Uterus (tissue), 4 donors: Measurements from ENCODE around the gene LITAF. TPM values are rescaled to one million over a fixed set of nuclear protein-coding genes. Genes with fewer than 3 reads are reported as not detected.
"Not testable (repeated sequence)": the region's sequence is repeated elsewhere in the genome, so short reads cannot be mapped to it uniquely, and the experiment has no call there.

Source experiments
- DNase-seq, 2 donors: peaks; one replicate each; pipeline ENCODE4 v3.0.0-alpha.2; 2019 to 2020
- H3K27ac ChIP-seq, 2 donors: fragments of 200-600 bp; sonication (generic); 1 replicate in 1 of 2; 2 replicates in 1 of 2; pipeline ENCODE4 v1.5.1; 2016 to 2018
- H3K27me3 ChIP-seq, 2 donors: fragments of 200-600 bp; sonication (generic); one replicate each; pipeline ENCODE4 v1.5.1; 2018 to 2019; ENCODE audit warnings: control low read depth in 1 of 2
- H3K36me3 ChIP-seq, 2 donors: fragments of 200-600 bp; sonication (generic); one replicate each; pipeline ENCODE4 v1.5.1; 2019; ENCODE audit warnings: control low read depth in 1 of 2
- H3K4me1 ChIP-seq, 2 donors: fragments of 200-600 bp; sonication (generic); one replicate each; pipeline ENCODE4 v1.5.1; 2018 to 2019; ENCODE audit warnings: control low read depth in 1 of 2
- H3K4me3 ChIP-seq, 2 donors: fragments of 200-600 bp; sonication (generic); 1 replicate in 1 of 2; 2 replicates in 1 of 2; pipeline ENCODE4 v1.5.1; 2018 to 2019; ENCODE audit warnings: mild to moderate bottlenecking in 1 of 2
- H3K9me3 ChIP-seq, 2 donors: fragments of 200-600 bp; sonication (generic); one replicate each; pipeline ENCODE4 v1.5.1; 2019; ENCODE audit warnings: control low read depth in 1 of 2
- POLR2A ChIP-seq, 2 donors: fragments of 450-650 bp; IDR thresholded peaks; one replicate each; pipeline ENCODE4 v1.6.1; 2016; ENCODE audit warnings: antibody characterized with exemption in 2 of 2, mild to moderate bottlenecking in 1 of 2, moderate library complexity in 1 of 2
- intact Hi-C: fragments of 100-400 bp; cut with DNase I; formaldehyde crosslinking; loops from one replicate; pipeline ENCODE4 v1.15.1; 2023; ENCODE audit warnings: low total_unique reads
- total RNA-seq, 4 donors: library from RNA; depleted of rRNA in 3 of 4; stranded (reverse); fragments of >200 nt in 3 of 4; gene quantifications; one replicate each; pipeline versions ENCODE4 v1.1.0 to v1.2.4, GENCODE V29; 2014 to 2023
- TF ChIP-seq, protein P1 (sequence below), 4 experiments: fragments of 200-600 bp in 2 of 4; fragments of 450-650 bp in 2 of 4; sonication (generic) in 2 of 4; IDR thresholded peaks; one replicate each; pipeline ENCODE4 v1.5.1; 2016 to 2019; ENCODE audit warnings: antibody characterized with exemption in 4 of 4, mild to moderate bottlenecking in 2 of 4, moderate library complexity in 1 of 4
- donor health status: DM: yes; HTN: yes; CAD: no.

LITAF gene
- total RNA-seq, 4 donors from 2014 or later: 46.9 to 163 (median 73.2) TPM

DNA sequence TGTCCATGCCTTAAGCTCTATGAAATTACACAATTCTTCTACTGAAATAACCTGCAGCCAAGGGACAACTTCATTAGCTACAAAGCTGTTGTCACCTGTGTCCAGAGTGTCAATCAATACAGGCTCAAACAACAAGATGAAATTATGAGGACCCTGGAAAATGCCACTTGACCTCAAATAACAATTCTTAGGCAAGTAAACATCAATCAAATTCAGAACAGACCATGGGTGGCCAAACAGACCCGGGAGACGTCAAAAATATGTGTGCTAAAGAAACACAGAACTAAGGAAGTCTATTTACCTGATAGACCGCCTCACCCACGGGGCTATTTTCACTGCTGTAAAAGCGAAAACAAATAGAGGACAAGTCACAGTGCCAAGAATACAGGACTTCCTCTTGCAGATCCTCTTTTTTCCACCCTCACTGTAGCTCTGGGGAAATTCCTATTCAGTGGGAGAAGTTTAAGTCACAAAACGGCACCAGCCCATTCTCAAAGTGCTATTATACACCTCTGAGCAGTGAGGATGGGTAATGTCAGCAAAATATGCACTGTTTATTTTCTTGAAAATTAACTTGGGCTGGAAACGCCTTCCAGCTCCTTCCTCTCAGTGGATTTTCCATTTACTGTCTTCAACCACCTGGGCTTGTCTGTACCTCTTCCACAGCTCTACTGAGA, 2.7 kb downstream of the LITAF start:
- no peaks in the 10 kb centered on the region for H3K9me3 ChIP-seq
- no peak for DNase-seq
- peak overlapping the region; percentile 71 to 97 for H3K27ac ChIP-seq
- intact Hi-C loops: no loop called here
- TF ChIP-seq, protein P1, sequence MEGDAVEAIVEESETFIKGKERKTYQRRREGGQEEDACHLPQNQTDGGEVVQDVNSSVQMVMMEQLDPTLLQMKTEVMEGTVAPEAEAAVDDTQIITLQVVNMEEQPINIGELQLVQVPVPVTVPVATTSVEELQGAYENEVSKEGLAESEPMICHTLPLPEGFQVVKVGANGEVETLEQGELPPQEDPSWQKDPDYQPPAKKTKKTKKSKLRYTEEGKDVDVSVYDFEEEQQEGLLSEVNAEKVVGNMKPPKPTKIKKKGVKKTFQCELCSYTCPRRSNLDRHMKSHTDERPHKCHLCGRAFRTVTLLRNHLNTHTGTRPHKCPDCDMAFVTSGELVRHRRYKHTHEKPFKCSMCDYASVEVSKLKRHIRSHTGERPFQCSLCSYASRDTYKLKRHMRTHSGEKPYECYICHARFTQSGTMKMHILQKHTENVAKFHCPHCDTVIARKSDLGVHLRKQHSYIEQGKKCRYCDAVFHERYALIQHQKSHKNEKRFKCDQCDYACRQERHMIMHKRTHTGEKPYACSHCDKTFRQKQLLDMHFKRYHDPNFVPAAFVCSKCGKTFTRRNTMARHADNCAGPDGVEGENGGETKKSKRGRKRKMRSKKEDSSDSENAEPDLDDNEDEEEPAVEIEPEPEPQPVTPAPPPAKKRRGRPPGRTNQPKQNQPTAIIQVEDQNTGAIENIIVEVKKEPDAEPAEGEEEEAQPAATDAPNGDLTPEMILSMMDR (IDR thresholded peaks at IDR 0.05): no peak
- no peak for TF ChIP-seq POLR2A (IDR thresholded peaks at IDR 0.05)
- no peaks in the 10 kb centered on the region for H3K27me3 ChIP-seq
- no peaks in the 10 kb centered on the region for H3K4me1 ChIP-seq
- H3K4me3 ChIP-seq: peak overlapping the region in 1 of 2 donors; percentile 5
- H3K36me3 ChIP-seq: no peaks in the 10 kb centered on the region

DNA sequence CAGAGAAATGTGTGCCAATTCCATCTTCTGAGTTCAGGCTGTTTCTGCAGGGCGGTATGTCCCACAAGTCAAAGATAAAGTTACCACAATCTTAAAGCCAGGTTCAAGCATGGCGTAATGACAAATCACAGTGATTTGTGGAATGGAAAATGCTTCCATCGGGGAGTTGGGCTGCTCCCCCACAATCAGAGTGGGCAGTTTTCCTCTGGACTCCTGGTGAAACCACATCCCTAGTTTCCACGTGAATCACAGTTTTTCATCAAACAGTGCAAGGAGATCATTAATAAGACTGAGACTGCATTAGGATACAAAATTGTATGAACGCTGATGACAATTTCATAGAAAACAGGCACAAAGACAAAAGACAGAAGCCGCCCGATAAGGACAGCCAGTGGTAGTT, 3.6 kb downstream of the LITAF start:
- peak overlapping the region in 1 of 2 donors; percentile 5 for H3K4me3 ChIP-seq

GRCh38 chr16:11582157-11582814, 4.4 kb downstream of the LITAF start:
- Histone ChIP-seq H3K27me3 (no peaks in the 10 kb centered on the region), H3K36me3 (no peaks in the 10 kb centered on the region), H3K4me1 (no peaks in the 10 kb centered on the region), H3K27ac (peak overlapping the region; percentile 71 to 97), H3K4me3 (no peak overlapping the region), H3K9me3 (no peaks in the 10 kb centered on the region)
- no peak for TF ChIP-seq POLR2A (IDR thresholded peaks at IDR 0.05)
- TF ChIP-seq, protein P1 (IDR thresholded peaks at IDR 0.05): no peak
- no peak for DNase-seq
- intact Hi-C loops: no loop called here

More for the DNA sequence above, 3.6 kb downstream of the LITAF start:
- Histone ChIP-seq H3K36me3 (no peaks in the 10 kb centered on the region), H3K4me1 (no peaks in the 10 kb centered on the region), H3K27me3 (no peaks in the 10 kb centered on the region), H3K27ac (peak overlapping the region; percentile 71 to 97), H3K9me3 (no peaks in the 10 kb centered on the region)
- DNase-seq: peak; percentile 63 to 74
- intact Hi-C loops: no loop called here
- no peak for TF ChIP-seq POLR2A (IDR thresholded peaks at IDR 0.05)
- TF ChIP-seq, protein P1 (IDR thresholded peaks at IDR 0.05): no peak

DNA sequence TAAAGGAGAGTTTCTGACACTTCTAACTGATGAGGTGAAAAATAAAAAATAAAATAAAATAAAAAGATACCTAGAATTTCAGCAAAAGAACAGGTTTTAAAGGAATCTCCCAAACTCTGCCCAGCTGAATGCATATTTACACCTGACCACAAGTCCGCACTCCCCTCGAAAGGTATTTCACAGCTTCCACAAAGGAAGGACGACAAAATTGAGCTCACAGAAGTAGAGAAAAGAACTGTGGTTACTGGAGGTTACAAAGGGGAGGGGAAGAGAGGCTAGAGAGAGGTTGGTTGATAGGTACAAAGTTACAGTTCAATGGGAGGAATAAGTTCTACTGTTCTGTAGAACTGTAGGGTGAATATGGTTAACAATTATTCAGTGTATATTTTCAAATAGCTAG, 5.0 kb downstream of the LITAF start:
- Histone ChIP-seq H3K9me3 (no peaks in the 10 kb centered on the region), H3K27ac (peak overlapping the region; percentile 71 to 97), H3K4me1 (no peaks in the 10 kb centered on the region), H3K27me3 (no peaks in the 10 kb centered on the region), H3K4me3 (no peak overlapping the region), H3K36me3 (no peaks in the 10 kb centered on the region)
- TF ChIP-seq POLR2A (IDR thresholded peaks at IDR 0.05): no peak
- TF ChIP-seq, protein P1 (IDR thresholded peaks at IDR 0.05): no peak
- DNase-seq: no peak
- intact Hi-C loops: no loop called here

DNA sequence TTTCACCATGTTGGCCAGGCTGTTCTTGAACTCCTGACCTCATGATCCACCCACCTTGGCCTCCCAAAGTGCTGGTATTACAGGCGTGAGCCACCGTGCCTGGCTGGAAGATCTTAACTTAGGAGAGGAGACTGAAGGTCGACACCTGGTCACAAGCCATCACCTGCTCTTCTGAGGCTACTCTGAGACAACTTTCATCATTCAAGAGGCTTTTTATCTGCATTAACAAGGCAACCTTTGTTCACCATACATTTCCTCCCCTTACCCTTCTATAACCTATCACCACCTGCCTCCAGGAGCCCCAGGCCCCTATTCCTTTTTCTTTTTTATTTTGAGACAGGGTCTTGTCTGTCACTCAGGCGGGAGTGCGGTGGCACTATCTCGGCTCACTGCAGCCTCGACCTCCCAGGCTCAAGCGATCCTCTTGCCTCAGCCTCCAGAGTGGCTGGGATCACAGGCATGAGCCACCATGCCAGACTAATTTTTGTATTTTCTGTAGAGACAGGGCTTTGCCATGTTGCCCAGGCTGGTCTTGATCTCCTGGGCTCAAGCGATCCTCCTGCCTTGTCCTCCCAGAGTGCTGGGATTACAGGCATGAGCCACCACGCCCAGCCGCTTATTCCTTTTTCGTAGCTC, 6.2 kb downstream of the LITAF start:
- TF ChIP-seq, protein P1 (IDR thresholded peaks at IDR 0.05): no peak
- no peak for TF ChIP-seq POLR2A (IDR thresholded peaks at IDR 0.05)
- DNase-seq: no peak
- no peaks in the 10 kb centered on the region for H3K36me3 ChIP-seq
- no peak overlapping the region for H3K4me3 ChIP-seq
- intact Hi-C loops: no loop called here
- H3K9me3 ChIP-seq: no peaks in the 10 kb centered on the region
- H3K4me1 ChIP-seq: no peaks in the 10 kb centered on the region
- H3K27ac ChIP-seq: peak overlapping the region in 1 of 2 donors; percentile 3
- H3K27me3 ChIP-seq: no peaks in the 10 kb centered on the region

- DNase-seq, H3K27ac ChIP-seq, H3K27me3 ChIP-seq, intact Hi-C loops, H3K4me1 ChIP-seq, H3K9me3 ChIP-seq, H3K4me3 ChIP-seq, H3K36me3 ChIP-seq: not testable (repeated sequence)
These were observed 9.4 kb downstream of the LITAF start for GRCh38 chr16:11577290-11577660.
